Frontal cortex (tissue), 4 donors: ENCODE measurements around the gene TMPRSS11D. TPM values are rescaled to one million over a fixed set of nuclear protein-coding genes. Genes with fewer than 3 reads are reported as not detected.

Source experiments
- DNase-seq, 2 donors: peaks; one replicate each; pipeline ENCODE4 v3.0.0; 2012; ENCODE audit warnings: low spot score in 2 of 2
- FAIRE-seq: peaks from 2 replicates; lab custom pipeline; 2012; peaks lifted over from hg19 to GRCh38; lab: Jason Lieb, UNC
- total RNA-seq: library from RNA; depleted of rRNA; stranded (reverse); fragments of >200 nt; gene quantifications from one replicate; pipeline ENCODE4 v1.2.3, GENCODE V29; 2014
- donor health status: control.
- donor health status: control.
- donor health status: control.

Gene TMPRSS11D, protein sequence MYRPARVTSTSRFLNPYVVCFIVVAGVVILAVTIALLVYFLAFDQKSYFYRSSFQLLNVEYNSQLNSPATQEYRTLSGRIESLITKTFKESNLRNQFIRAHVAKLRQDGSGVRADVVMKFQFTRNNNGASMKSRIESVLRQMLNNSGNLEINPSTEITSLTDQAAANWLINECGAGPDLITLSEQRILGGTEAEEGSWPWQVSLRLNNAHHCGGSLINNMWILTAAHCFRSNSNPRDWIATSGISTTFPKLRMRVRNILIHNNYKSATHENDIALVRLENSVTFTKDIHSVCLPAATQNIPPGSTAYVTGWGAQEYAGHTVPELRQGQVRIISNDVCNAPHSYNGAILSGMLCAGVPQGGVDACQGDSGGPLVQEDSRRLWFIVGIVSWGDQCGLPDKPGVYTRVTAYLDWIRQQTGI
- not detected for total RNA-seq

DNA sequence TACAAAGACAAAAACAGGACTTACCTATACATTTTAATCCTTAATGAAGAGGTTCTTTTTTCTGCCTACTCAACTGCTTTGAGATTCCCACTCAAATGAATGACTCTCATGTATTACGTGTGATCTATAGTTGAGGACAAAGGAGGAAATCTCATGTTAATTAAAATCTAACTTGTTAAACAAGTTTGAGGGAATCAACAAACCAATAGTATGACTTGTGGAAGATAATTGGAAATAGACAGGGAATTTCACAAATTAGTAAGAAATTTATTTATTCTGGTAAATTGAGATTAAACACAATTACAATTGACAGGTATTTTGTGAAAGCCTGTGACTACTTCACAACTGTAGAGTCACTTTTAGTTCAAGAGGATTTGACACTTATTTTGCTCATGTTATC, at the start of gene TMPRSS11D:
TMPRSS11D (minus strand) TSS at position 101 of the 400 bp plus-strand sequence; CDS start at position 32, 69 bp downstream.
- DNase-seq (no peak), FAIRE-seq (no peak)

DNA sequence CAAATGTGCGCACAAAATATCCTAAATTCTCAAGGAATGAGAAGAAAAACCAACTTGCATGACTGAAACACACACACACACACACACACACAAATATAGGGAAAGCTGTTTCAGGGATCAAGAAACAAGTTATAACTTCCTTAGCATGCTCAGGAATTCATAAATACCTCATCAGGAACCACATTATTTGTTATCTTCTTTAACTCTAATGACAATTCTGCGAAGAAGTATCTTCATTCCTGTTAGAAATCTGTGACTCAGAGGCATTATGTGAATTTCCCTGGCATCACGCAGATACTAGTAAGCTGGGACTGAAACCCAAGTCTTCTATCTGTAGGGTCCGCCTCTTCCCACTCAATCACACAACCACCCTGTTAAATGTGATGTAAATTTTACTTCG, 49.2 kb upstream of the TMPRSS11D start:
- FAIRE-seq = no peak
- DNase-seq = no peak

DNA sequence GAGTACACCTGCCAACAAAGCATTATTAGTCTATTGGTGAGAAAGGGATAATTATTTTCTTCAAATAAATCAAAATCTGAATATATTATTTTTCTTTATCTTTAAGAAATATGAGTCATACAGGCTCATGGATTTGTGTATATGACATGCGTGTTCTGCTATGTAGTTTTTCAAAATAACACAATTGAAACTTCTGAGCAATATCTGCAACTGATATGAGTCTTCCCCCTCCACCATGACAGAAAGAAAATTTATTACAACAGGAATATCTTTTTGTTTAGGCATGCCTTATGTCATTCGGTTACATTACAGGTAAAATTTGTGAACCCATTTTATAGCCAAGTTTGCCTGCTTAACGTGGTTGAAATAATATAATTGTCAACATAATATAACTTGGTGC, 47.5 kb upstream of the TMPRSS11D start:
- no peak for FAIRE-seq
- DNase-seq = no peak

DNA sequence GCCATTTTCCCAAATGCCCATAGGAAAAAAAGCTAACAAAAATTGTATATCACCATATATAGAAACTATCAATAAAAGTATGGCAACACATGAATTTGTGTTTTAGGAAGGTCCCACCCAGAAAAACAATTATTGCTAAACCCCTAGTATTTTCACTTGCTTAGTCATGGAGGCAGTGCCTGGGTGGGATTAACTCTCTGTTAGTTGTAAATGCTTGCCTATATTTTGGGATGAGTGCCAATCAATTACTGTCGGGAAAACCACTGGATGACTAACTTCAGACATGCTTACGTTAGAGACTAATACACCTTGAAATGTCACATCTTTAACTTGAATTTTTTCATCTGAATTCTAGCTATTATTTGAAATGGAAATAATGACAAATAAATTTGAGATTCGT, 45.6 kb upstream of the TMPRSS11D start:
- FAIRE-seq (no peak), DNase-seq (no peak)

DNA sequence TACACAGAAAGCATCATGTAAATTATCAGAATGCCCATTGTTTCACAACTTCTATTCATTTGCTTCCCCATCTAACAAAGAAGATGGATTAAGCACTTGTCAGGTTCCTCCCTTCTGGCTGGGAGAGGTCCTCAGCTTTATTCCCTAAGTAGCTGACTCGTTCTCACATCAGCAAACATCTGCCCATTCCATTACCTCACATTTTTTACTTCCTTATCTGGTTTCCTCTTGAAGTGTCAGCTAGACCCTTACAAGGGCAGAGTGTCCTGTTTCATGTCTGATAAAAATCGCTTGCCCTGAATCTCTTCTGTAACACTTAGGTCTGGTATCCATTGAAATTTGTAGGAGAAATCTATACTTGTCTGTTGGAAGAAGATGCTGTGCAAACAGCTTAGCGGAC, 44.7 kb upstream of the TMPRSS11D start:
- DNase-seq (no peak), FAIRE-seq (no peak)

DNA sequence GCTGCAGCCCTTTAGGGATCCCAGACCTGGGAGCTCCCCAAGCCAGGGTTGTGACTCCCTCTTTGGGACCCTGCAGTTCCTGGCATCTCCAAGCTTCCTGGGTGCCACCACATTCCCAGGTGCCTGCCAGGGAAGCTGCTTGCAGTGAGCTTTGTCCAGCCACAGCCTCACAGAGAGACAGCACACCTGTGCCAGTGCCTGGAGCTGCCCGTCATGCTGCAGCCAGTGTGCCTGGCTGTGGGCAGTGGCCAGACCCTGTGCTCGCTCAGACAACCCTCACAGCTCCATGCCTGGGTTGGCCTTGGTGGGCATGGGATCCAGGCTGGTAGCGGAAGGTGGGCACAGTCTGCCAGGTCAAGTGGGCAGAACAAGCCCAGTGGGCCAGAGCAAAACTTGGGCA, 43.4 kb upstream of the TMPRSS11D start:
- DNase-seq (no peak), FAIRE-seq (no peak)

DNA sequence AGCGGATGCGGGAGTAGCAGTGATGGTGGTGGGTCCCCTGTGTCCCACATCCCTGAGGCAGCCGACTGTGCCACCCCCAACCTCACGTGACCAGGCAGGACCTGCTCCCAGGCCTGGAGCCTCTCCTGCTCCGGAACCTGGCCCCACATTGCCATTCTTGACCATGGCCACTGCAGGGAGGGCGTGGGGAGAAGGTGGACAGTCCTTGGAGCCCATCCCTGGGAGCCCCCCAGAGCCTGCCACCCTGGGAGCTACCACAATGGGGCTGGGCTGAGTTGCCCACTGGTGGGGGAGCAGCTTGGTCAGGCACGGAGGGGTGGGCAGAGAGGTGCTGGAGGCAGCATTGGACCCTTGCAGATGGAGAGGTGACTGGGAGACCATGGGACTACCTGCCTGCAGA, 42.7 kb upstream of the TMPRSS11D start:
- FAIRE-seq = no peak
- DNase-seq = no peak

DNA sequence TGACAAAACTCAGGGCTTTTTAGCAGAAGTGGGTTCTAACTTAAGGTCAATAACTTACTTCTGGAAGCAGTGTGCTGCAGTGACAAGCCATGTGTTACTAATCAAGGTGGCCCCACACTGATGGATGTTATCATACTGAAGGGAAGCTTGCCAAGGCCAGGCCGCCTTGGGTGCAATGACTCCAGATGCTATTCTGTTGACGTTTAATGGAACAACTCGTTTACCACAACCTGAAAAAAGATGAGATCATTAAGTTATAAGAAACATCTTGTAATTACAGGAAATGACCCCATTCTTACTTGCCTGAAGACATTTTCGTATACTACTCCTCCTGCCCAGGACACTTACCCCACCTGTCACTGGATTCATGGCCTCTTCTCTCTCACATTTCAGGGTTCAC, 38.9 kb upstream of the TMPRSS11D start:
- DNase-seq = no peak
- no peak for FAIRE-seq

DNA sequence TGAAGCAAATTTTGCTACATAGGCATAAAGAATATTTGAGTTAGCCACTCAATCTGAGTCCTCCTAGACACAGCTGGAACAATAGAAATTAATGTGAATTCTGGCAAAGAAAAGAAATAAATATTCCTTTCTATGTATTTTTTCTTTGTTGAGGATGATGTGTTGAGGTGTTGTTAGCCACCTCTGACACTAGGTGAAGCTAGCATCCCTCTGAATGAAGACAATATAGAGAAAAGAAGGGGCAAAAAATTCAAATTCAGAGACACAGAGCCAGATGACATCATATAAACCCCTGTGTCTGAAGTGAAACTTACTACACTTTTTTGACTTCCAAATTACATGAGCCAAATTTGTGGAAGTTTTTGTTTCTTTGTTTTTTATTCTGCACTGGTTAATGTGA, 34.6 kb upstream of the TMPRSS11D start:
- FAIRE-seq (no peak), DNase-seq (no peak)

DNA sequence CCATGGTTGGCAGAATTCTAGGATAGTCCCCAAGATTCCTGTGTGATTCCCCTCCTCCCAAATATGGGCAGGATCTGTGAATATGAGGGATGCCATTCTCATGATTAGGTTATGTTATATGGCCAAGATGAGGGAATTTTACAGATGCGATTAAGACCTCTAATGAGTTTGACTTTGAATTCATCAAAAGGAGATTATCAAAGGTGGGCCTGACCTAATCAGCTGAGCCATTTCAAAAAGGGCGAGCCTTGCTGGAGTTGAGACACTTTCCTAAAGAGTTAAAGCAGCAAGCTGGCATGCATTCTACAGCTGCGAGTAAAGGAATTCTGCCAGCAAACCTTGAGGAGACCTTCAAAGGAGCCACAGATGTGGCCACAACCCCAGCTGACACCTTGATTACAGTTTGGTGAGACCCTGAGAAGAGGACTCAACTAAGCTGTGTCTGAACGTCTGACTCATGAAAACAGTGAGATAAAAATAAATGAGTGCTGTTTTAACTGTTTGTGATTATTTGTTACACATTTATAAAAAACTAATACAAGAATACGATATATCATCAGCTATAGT, 31.7 kb upstream of the TMPRSS11D start:
- FAIRE-seq (no peak), DNase-seq (no peak)

DNA sequence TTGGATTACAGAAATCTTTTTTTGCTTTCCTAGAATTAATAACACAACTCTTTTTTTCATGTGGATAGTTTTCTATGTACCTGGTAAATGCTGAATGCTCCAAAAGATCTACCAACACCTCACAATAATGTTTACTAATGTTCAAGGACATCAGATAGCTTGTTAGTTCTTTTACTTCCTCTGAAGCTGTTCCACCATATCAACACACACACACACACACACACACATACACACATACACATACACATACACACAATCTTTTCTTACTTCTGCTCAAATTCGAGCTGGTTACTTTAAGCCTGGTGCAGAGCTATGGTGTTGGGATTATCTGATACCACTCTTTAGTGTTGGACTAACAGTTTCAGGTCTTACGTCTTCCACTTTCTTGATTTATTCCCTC, 28.3 kb upstream of the TMPRSS11D start:
- FAIRE-seq (no peak), DNase-seq (no peak)

DNA sequence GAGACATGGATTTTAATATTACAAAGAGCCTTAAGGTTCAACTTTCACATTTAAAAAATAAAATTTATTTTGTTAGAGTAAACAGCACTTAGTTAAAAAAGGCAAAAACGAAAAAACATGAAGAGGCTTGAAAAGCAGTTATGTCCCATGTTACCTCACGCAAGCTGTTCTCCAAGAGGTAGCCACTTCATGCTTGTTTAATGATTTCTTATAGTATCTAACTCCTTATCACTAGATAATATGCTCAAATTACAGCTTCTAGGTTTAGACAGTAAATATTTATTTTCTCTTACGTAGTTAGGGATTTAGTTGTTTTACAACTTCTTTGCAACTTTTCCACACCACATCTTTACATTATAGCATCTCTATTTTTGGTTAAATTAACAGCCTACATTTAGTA, 27.8 kb upstream of the TMPRSS11D start:
- DNase-seq (no peak), FAIRE-seq (no peak)

DNA sequence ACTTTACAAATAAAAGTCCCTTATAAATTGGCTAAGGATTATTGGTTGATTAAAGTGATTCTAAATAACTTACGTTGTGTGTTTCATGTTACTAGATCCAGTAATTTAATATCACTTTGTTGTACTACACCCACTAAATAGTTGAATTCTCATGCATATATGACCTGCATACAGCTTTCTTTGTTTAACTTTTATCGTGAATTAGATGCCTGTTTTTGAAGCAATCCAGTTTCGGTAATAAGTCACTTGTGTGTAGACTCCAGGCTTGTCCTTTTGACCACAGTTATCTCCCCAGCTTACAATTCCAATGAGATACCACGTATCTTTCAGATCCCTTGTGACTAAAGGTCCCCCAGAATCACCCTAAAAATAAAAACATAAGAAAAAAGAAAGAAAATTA, 27.3 kb upstream of the TMPRSS11D start:
- DNase-seq (no peak), FAIRE-seq (no peak)

DNA sequence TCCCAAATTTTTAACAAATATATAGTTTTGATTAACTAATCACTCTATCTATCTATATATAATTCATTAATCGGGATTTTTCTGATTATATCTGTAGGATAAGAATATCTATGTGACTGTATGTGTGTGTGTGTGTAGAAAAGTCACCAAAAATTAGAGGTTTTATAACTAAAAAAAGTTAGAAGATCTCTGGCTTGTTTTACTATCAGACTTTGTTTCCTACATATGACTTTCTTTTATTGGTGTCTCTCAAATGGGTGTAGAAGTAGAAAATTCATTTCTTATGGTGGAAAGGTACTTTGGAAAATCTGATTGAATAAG, 26.7 kb upstream of the TMPRSS11D start:
- DNase-seq (no peak), FAIRE-seq (no peak)

DNA sequence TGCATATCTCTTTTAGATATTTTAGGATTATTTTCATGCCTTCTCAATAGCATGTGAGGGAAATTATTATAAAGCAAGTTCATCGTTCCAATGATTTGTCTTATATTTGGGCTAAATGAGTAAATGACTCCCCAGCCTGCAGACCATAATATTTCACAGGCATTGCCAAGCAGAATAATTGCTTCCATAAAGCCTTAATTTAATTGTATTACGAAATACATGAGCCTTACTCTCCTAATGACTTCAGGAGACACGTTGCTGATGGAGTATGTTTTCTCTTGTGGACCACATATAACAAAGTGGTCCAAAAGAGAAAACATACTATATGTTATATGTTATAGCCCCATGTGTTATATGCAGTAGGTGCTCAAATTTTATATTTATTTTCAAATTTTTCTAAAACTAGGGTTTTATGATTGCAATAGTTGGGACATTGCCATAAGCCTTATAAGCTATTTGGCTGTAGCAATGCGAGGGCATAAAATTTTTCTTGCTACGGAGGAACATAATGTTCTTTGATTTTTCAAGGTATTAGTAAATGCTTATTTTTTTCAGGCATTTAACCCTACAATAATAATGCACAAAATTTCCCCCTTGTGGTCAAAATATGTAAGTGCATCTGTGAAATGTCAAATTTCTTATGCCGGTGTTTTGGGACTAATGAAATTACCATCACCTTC, 26.2 kb upstream of the TMPRSS11D start:
- no peak for FAIRE-seq
- DNase-seq = no peak

DNA sequence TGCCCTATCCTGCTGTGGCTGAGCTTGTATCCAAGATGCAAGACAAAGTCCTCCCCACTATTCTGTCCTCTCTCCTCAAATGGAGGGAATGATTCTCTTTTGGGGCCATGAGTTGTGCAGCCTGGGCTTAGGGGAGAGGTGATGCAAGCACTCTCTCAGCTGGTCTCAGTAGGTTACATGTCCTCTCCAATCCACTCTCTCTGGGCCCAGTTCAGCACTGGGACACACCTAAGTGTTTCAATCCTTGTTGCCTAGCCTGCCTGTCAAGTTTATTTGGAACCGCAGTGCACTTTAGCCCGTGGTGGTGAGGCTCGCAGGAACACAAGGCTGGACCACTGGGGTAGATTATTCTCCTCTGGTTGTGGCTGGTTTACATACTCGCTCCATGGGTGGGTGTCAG, 23.8 kb upstream of the TMPRSS11D start:
- no peak for DNase-seq
- FAIRE-seq = no peak

DNA sequence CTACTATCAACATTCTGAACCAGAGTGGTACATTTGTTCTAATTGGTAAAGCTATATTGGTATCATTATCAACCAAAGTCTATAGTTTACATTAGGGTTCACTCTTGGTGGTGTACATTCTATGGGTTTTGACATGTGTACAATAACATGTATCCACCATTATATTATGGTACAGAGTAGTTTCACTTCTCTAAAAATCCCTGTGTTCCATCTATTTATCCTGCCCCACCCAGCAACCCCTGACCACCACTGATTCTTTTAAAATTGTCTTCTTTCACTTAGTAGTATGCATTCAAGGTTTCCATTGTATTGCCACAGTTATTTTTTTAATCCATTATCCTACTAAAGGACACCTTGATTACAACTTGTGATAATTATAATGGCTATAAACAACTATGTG, 15.3 kb upstream of the TMPRSS11D start:
- no peak for FAIRE-seq
- no peak for DNase-seq

DNA sequence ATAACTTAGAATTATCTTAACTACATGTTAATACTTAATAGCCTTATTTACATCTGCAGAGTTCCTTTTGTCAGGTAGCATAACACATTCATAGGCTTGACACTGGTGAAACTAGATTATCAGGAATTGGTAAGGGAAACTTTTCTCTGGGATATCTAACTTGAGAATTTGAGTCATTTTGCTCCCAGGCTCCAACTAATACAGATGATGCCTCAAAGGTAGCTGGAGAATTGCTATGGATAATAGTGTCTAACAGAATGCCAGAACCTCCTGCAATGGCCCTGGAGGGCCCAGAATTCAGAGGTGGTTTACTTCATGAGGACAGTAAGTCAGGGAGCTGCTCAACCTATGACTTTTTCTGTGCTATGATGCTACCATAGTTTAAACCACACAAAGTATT, 13.9 kb upstream of the TMPRSS11D start:
- DNase-seq = no peak
- FAIRE-seq = no peak

DNA sequence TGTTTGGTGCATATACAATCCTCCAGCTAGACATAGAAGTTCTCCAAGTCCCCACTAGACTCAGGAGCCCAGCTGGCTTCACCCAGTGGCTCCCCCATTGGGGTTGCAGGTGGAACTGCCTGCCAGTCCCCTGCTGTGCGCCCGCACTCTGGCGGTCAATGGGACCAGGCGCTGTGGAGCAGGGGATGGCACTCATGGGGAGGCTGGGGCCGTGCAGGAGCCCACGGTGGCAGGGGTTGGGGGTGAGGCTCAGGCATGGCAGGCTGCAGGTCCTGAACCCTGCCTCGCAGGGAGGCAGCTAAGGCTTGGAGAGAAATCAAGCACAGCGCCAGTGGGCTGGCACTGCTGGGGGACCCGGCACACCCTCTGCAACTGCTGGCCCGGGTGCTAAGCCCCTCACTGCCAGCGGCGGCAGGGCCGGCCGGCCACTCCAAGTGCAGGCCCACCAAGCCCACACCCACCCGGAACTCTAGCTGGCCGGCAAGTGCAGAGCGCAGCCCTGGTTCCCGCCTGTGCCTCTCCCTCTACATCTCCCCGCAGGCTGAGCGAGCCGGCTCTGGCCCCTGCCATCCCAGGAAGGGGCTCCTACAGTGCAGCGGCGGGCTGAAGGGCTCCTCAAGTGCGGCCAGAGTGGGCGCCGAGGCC, 12.7 kb upstream of the TMPRSS11D start:
- FAIRE-seq (no peak), DNase-seq (no peak)

DNA sequence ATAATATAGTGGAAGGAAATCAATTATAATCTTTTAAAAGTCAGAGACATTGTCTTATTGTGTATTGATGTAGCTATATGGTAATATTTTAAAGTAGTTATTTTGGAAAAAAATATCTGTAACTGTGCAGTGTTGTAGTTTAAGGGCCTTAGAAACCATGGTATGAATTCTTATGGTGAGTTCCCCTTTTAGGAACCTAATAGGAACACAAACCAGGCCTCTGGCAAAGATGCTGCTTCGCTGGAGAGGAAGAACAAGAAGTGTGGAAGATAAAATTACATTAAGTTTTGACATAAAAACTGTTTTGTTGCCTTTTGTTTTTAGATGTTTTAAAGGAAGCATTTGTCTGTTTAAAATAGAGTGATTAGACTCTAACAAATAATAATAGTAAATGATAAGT, 10.9 kb upstream of the TMPRSS11D start:
- FAIRE-seq = no peak
- no peak for DNase-seq

DNA sequence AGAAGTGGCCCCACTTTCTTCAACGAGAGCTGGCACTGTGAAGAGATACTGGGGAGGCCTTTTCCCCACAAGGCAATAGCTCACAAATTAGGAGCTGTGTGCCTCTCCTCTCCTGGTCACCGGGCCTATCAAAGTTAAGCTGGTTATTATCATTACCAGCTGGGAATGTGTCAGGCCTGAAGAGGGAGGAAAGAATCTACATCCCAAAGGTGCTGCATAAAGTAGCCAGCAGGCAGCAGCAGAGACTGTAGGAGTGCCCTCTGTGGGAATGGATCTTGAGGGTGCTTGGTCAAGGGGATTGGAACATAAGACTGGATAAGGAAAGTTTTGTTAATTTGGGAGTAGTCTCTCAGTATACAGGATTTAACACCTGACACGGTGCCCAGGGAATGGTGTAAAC, 9.1 kb upstream of the TMPRSS11D start:
- no peak for DNase-seq
- no peak for FAIRE-seq
